Neural cell (in vitro differentiated cells): Measurements from ENCODE around the gene RIPPLY2.

Experiments
- CTCF ChIP-seq: fragments of 450-650 bp; IDR thresholded peaks from 2 replicates; pipeline ENCODE4 v1.5.1; 2014; ENCODE audit warnings: antibody characterized with exemption, mild to moderate bottlenecking, moderate library complexity; ENCODE audit not compliant: poor library complexity, severe bottlenecking
- EP300 ChIP-seq: fragments of 450-650 bp; conservative IDR thresholded peaks from 2 replicates; pipeline ENCODE4 v1.6.1; 2014; ENCODE audit warnings: antibody characterized with exemption, mild to moderate bottlenecking, moderate library complexity; ENCODE audit not compliant: poor library complexity, severe bottlenecking
- EZH2 ChIP-seq: fragments of 200-600, 300-800 bp; shearing (Covaris generic), sonication (generic); IDR thresholded peaks from 2 replicates; pipeline ENCODE4 v1.6.1; 2014; ENCODE audit warnings: antibody characterized with exemption, low read length, borderline replicate concordance, mild to moderate bottlenecking; ENCODE audit not compliant: insufficient read depth, poor library complexity, severe bottlenecking
- POLR2AphosphoS5 ChIP-seq: IDR thresholded peaks from 2 replicates; pipeline ENCODE4 v1.6.1; 2012
- RAD21 ChIP-seq: fragments of 450-650 bp; conservative IDR thresholded peaks from 2 replicates; pipeline ENCODE4 v1.6.1; 2014; ENCODE audit warnings: antibody characterized with exemption, mild to moderate bottlenecking, moderate library complexity
- SMC3 ChIP-seq: fragments of 450-650 bp; conservative IDR thresholded peaks from 2 replicates; pipeline ENCODE4 v1.6.1; 2014; ENCODE audit warnings: antibody characterized with exemption, mild to moderate bottlenecking, moderate library complexity; ENCODE audit not compliant: poor library complexity

DNA sequence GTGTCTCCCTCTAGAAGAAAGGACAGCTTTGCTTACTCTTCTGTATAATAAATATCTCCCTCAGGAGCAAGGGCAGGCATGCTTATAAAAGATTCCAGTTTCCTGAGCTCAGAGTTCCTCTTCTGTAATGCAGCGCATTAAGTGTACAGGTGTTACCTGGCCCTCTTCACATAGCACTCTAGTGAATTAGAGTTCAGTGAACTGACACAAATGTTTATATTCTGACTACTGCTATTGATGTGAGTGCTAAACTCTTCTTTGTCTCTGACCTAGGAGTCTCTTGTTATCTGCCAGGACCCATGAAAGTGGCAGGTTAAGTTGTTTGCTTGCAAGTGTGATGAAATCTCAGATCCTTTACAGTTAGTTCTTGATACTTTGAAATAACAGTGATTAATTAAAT is 39.9 kb downstream of the RIPPLY2 start:
- no peak for TF ChIP-seq CTCF
- no peak for TF ChIP-seq EP300
- no peak for TF ChIP-seq POLR2AphosphoS5
- no peak for TF ChIP-seq EZH2
- no peak for TF ChIP-seq RAD21
- TF ChIP-seq SMC3, result no peak
